ENCODE results near the gene PTCH2. TPM values are rescaled to one million over a fixed set of nuclear protein-coding genes. Genes with fewer than 3 reads are reported as not detected.

The PTCH2 gene
- total RNA-seq, 1 experiment from 2014 or later: 0.74 TPM

DNA sequence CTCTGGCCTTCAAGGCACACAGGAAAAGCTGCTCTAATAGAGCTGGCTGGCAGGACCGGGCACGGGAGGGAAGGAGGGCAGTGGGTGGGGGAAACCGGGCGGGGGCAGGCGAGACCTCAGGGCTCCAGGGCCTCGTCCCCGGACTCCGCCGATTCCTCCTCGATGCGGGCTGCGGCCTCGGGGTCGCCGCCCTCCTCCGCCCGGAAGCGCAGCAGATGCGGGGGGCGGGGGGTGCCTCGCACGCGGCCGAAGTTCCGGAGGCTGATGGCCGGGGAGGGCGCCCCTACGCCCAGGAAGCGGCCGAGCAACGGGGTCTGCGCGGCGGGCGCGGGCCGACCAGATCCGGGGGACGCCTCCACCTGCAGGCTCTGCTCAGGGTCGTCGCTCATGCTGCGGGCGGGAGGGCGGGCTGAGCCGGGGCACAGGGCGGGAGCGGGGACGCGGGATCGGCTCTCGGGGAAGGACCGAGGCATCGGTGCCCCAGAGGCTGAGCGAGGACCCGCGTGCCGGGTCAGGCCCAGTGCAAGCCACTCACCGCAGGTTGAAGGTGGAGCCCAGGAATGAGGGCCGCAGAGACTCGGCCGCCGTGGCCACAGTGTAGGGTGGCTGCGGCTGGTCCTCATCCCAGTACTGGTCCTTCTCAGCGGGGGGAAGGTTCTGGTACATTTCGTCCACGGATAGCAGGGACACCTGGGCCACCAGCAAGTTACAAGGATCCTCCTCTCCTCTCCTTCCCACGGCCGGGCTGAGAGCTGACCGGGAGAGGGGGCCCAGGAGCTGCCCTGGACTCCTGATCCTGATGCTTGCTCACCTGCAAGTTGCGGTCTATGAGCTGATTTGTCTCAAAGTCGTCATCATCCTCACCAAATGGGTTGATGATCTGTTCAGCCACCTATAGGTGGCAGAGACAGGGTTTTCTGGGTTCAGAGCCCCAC is 58.7 kb downstream of the PTCH2 start:
- no peak for DNase-seq (ENCODE audit: low read depth, low spot score)
- no peak for TF ChIP-seq SIN3A (IDR thresholded peaks at IDR 0.05; ENCODE audit: borderline replicate concordance, insufficient read depth, low read depth, low read length)
- TF ChIP-seq TCF7L2 (IDR thresholded peaks at IDR 0.05; ENCODE audit: low read depth, low read length): no peak
- no peak for TF ChIP-seq CTCF (IDR thresholded peaks at IDR 0.05)
- TF ChIP-seq, protein P1, sequence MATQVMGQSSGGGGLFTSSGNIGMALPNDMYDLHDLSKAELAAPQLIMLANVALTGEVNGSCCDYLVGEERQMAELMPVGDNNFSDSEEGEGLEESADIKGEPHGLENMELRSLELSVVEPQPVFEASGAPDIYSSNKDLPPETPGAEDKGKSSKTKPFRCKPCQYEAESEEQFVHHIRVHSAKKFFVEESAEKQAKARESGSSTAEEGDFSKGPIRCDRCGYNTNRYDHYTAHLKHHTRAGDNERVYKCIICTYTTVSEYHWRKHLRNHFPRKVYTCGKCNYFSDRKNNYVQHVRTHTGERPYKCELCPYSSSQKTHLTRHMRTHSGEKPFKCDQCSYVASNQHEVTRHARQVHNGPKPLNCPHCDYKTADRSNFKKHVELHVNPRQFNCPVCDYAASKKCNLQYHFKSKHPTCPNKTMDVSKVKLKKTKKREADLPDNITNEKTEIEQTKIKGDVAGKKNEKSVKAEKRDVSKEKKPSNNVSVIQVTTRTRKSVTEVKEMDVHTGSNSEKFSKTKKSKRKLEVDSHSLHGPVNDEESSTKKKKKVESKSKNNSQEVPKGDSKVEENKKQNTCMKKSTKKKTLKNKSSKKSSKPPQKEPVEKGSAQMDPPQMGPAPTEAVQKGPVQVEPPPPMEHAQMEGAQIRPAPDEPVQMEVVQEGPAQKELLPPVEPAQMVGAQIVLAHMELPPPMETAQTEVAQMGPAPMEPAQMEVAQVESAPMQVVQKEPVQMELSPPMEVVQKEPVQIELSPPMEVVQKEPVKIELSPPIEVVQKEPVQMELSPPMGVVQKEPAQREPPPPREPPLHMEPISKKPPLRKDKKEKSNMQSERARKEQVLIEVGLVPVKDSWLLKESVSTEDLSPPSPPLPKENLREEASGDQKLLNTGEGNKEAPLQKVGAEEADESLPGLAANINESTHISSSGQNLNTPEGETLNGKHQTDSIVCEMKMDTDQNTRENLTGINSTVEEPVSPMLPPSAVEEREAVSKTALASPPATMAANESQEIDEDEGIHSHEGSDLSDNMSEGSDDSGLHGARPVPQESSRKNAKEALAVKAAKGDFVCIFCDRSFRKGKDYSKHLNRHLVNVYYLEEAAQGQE (IDR thresholded peaks at IDR 0.05; ENCODE audit: insufficient read depth in 1 of 2, low read depth in 2 of 2, low read length in 1 of 2): no peak
- TF ChIP-seq POLR2AphosphoS5 (IDR thresholded peaks at IDR 0.05; ENCODE audit: low read depth, low read length): no peak
- Histone ChIP-seq H3K27me3 (ENCODE audit: control insufficient read depth, insufficient read depth, low read length) (no peaks in the 10 kb centered on the region), H3K27ac (ENCODE audit: low read length) (no peak overlapping the region), H3K36me3 (ENCODE audit: control insufficient read depth, insufficient read depth, low read length) (no peaks in the 10 kb centered on the region), H3K4me1 (ENCODE audit: control insufficient read depth, insufficient read depth, low read length) (no peaks in the 10 kb centered on the region; the same call in 1 of the 2 replicates), H3K9me3 (ENCODE audit: control insufficient read depth, insufficient read depth, low read depth, low read length) (no peaks in the 10 kb centered on the region), H3K4me3 (ENCODE audit: low read depth in 2 of 2, low read length in 2 of 2) (peak overlapping the region; percentile 14 to 24)
- intact Hi-C loops (cut with micrococcal nuclease; ENCODE audit: unreplicated experiment): no loop called here
- in situ Hi-C loops (cut with HindIII; ENCODE audit: low pct_unique_long_range_greater_than_20kb, low sequenced_read_pairs): no loop called here
- ATAC-seq: peak; percentile 36
- CTCF ChIA-PET: interaction anchor here (0.6 to 1.1 kb wide), 4 partner anchors 9 to 288 kb away, joined by 3 to 9 read pairs (median 5); no protein-coding TSS in a partner anchor
- POLR2A ChIA-PET: interaction anchor here (0.7 kb wide), 1 partner anchor 10 kb away, joined by 4 read pairs; the partner anchor contains the start of gene RPS8
- no TSS peak for BruUV-seq (replicated peaks)

- H3K27ac ChIP-seq (ENCODE audit: low read length): no peak overlapping the region
- ChIA-PET CTCF (interaction anchor here (0.6 to 1.1 kb wide), 4 partner anchors 9 to 289 kb away, joined by 3 to 9 read pairs (median 5); no protein-coding TSS in a partner anchor), POLR2A (interaction anchor here (0.7 kb wide), 1 partner anchor 9 kb away, joined by 4 read pairs; the partner anchor contains the start of gene RPS8)
- intact Hi-C loops (cut with micrococcal nuclease; ENCODE audit: unreplicated experiment) (no loop called here), in situ Hi-C loops (cut with HindIII; ENCODE audit: low pct_unique_long_range_greater_than_20kb, low sequenced_read_pairs) (no loop called here)
- H3K9me3 ChIP-seq (ENCODE audit: control insufficient read depth, insufficient read depth, low read depth, low read length): no peaks in the 10 kb centered on the region
- BruUV-seq (replicated peaks): no TSS peak
- TF ChIP-seq SIN3A (IDR thresholded peaks at IDR 0.05; ENCODE audit: borderline replicate concordance, insufficient read depth, low read depth, low read length): no peak
- no peak for TF ChIP-seq TCF7L2 (IDR thresholded peaks at IDR 0.05; ENCODE audit: low read depth, low read length)
- TF ChIP-seq POLR2AphosphoS5 (IDR thresholded peaks at IDR 0.05; ENCODE audit: low read depth, low read length): no peak; the same call in 1 of the 2 replicates
- TF ChIP-seq, protein P1 (IDR thresholded peaks at IDR 0.05; ENCODE audit: insufficient read depth in 1 of 2, low read depth in 2 of 2, low read length in 1 of 2): no peak
- no peak for TF ChIP-seq CTCF (IDR thresholded peaks at IDR 0.05)
- no peaks in the 10 kb centered on the region for H3K36me3 ChIP-seq (ENCODE audit: control insufficient read depth, insufficient read depth, low read length)
- DNase-seq (ENCODE audit: low read depth, low spot score) (no peak), ATAC-seq (peak; percentile 14; the same call in 1 of the 2 replicates)
- peak overlapping the region; percentile 14 to 24 for H3K4me3 ChIP-seq (ENCODE audit: low read depth in 2 of 2, low read length in 2 of 2)
- no peaks in the 10 kb centered on the region for H3K27me3 ChIP-seq (ENCODE audit: control insufficient read depth, insufficient read depth, low read length)
- no peaks in the 10 kb centered on the region; the same call in 1 of the 2 replicates for H3K4me1 ChIP-seq (ENCODE audit: control insufficient read depth, insufficient read depth, low read length)
These were observed 59.4 kb downstream of the PTCH2 start for GRCh38 chr1:44783697-44784093.

Measured in Panc1 (cell line).